Hair follicle dermal papilla cell (primary cell): Measurements from ENCODE around the gene WDR59. TPM values are rescaled to one million over a fixed set of nuclear protein-coding genes. Genes with fewer than 3 reads are reported as not detected.

Experiments used
- total RNA-seq: library from RNA; depleted of rRNA; stranded (reverse); fragments of >200 nt; gene quantifications from 2 replicates; pipeline ENCODE4 v1.2.3, GENCODE V29; 2012

WDR59 gene
- total RNA-seq = 14.9 and 26.3 TPM in 2 replicates

GRCh38 chr16:74984529-74985296 is at the start of gene WDR59:
WDR59 (minus strand) TSS chr16:74985123; CDS start chr16:74985017, 106 bp downstream.

GRCh38 chr16:74998481-74999218 is 13.7 kb upstream of the WDR59 start, which contains the start of gene ZNRF1:
ZNRF1 (plus strand) TSS chr16:74999024; CDS start chr16:74999672, 648 bp downstream.

Other genes with a start within 250 kb of the WDR59 start
- gene FA2H, start 210.3 kb downstream of the WDR59 start, total RNA-seq = not detected in 2 replicates
- 18.7 and 20.8 TPM in 2 replicates for gene ZNRF1, start 13.9 kb upstream of the WDR59 start, total RNA-seq
- 4.5 and 6.4 TPM in 2 replicates for gene LDHD, start 131.7 kb upstream of the WDR59 start, total RNA-seq
- gene ZFP1, start 163.4 kb upstream of the WDR59 start, total RNA-seq = 14.9 and 16.5 TPM in 2 replicates
- not detected in 2 replicates for gene CTRB2, start 222.0 kb upstream of the WDR59 start, total RNA-seq
- not detected in 2 replicates for gene CTRB1, start 233.9 kb upstream of the WDR59 start, total RNA-seq